PC-9 (cell line): ENCODE measurements around the gene C9orf78.

ENCODE experiments used
- CTCF ChIP-seq: fragments of 200-600 bp; sonication (generic); conservative IDR thresholded peaks from 2 replicates; pipeline ENCODE4 v1.6.1; 2017; ENCODE audit warnings: mixed run types, antibody characterized with exemption, mild to moderate bottlenecking, moderate library complexity
- EZH2 ChIP-seq: fragments of 200-600 bp; sonication (generic); IDR thresholded peaks from 2 replicates; pipeline ENCODE4 v1.8.0; 2017; ENCODE audit warnings: antibody characterized with exemption, low read depth

- TF ChIP-seq CTCF = no peak
- no peak for TF ChIP-seq EZH2
Measured at GRCh38 chr9:129834489-129835127, 467 bp downstream of the C9orf78 start.
